GM10248 (cell line): ENCODE measurements around the gene TTC32.

Experiments
- CTCF ChIA-PET: fragments of 300-600 bp; sonication (Branson Sonifier 250); formaldehyde crosslinking; extraction: SDS; loops from one replicate; lab custom pipeline; 2021; ENCODE audit warnings: antibody characterized with exemption; lab: Yijun Ruan, JAX
- POLR2A ChIA-PET: fragments of 350-650 bp; sonication (Branson Sonifier 250); formaldehyde crosslinking; extraction: SDS; loops from one replicate; lab custom pipeline; 2020; ENCODE audit warnings: antibody characterized with exemption; lab: Yijun Ruan, JAX
- DNase-seq: peaks from one replicate; pipeline ENCODE4 v3.0.0; 2012; ENCODE audit errors: extremely low spot score
- TF ChIP-seq, protein P1 (sequence below): IDR thresholded peaks from 2 replicates; pipeline ENCODE4 v1.5.1; 2012; ENCODE audit warnings: mild to moderate bottlenecking, low read depth; ENCODE audit errors: extremely low read depth, missing control alignments, control extremely low read depth

The TTC32 gene

DNA sequence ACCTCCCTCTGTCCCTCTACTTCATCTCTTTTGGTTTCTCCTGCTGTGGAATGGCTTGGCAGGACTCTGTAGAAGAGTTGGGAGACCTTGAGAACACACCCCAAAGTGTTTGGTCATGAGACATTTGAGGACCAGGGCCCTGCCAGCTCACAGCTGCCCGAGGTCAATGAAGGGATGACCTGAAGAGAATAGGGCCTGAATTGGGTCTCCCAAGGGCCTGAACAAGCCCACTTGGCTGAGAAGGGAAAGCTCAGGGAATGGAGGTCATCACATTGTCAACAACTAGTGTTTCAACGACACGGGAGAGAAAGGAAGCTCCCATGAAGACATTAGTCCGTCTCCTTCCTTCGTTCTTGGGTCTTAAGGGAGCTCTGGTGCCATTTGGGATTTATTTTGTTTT is 52.8 kb downstream of the TTC32 start:
- DNase-seq, result no peak
- TF ChIP-seq, protein P1, sequence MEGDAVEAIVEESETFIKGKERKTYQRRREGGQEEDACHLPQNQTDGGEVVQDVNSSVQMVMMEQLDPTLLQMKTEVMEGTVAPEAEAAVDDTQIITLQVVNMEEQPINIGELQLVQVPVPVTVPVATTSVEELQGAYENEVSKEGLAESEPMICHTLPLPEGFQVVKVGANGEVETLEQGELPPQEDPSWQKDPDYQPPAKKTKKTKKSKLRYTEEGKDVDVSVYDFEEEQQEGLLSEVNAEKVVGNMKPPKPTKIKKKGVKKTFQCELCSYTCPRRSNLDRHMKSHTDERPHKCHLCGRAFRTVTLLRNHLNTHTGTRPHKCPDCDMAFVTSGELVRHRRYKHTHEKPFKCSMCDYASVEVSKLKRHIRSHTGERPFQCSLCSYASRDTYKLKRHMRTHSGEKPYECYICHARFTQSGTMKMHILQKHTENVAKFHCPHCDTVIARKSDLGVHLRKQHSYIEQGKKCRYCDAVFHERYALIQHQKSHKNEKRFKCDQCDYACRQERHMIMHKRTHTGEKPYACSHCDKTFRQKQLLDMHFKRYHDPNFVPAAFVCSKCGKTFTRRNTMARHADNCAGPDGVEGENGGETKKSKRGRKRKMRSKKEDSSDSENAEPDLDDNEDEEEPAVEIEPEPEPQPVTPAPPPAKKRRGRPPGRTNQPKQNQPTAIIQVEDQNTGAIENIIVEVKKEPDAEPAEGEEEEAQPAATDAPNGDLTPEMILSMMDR, result no peak
- POLR2A ChIA-PET, result no interaction called here
- CTCF ChIA-PET, result interaction anchor here (1.1 kb wide), 1 partner anchor 9 kb away, joined by 3 read pairs; no protein-coding TSS in a partner anchor

DNA sequence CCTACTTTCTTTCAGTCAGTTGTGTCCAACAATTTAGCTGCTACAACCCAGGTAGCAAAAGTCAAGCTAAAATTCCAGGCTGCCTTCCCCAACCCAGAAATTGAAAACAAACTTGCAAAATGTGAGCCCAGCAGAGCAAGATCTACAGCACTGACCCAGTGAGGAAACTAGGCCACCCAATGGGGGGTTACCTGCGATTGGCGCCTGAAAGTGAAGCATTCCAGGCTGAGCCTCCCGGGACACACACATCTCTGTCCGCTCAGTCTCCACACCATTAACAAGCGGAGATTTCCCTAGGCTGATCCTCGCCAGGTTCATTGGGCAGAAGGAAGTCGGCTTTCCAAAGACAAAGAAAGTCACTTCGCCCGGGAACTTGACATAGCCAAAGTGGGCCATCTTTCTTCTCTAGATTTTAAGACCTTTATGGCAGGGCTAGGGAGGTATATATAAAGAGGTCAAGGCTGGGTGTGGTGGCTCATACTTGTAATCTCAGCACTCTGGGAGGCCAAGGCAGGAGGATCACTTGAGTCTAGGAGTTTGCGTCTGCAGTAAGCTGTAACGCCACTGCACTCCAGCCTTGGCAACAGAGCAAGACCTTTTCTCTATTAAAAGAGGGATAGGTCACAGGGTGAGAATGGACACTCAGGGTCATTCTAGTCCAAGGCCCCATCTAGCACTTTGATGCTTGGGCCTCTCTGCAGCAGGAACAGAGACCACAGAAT is 53.6 kb downstream of the TTC32 start:
- POLR2A ChIA-PET, result no interaction called here
- TF ChIP-seq, protein P1, result no peak

DNA sequence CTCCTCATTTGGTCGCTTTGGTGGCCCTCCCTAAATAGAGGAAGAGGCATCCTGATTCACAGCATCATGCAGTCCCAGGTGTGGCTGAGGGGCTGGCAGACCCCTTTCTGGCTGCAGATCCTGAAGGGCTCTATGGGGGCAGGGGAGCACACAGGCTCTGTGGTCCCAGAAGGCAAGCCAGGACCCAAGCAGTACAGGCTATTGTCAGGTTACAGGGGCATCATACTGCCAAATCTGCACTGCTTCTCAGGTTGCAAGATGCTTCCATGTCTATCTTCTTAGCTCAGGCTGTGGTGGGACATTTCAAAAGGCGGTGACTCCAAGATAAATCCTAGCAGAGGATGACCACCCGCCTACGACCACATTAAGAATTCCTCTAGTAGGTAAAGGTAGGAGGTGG is 54.3 kb downstream of the TTC32 start:
- TF ChIP-seq, protein P1, result no peak
- ChIA-PET CTCF (no interaction called here), POLR2A (no interaction called here)
- no peak for DNase-seq

More for the DNA sequence above, 53.6 kb downstream of the TTC32 start:
- CTCF ChIA-PET, result no interaction called here
- DNase-seq, result no peak
